ENCODE data around the gene RBM39.

GRCh38 chr20:35711588-35712209 lies 30.4 kb downstream of the RBM39 start:
- TF ChIP-seq CTCF (IDR thresholded peaks at IDR 0.05), result no peak
- no peak for TF ChIP-seq POLR2A (IDR thresholded peaks at IDR 0.05)

All from tibial nerve (tissue), 3 donors.